Caki2 (cell line): Measurements from ENCODE around the gene FBXL15. TPM values are rescaled to one million over a fixed set of nuclear protein-coding genes. Genes with fewer than 3 reads are reported as not detected.

Experiments
- DNase-seq: peaks from one replicate; pipeline ENCODE4 v3.0.0-alpha.2; 2015; ENCODE audit warnings: low read depth
- in situ Hi-C: cut with HindIII; loops from 2 replicates; pipeline ENCODE4 v1.10.0; 2016; ENCODE audit warnings: low sequenced_read_pairs, low pct_unique_long_range_greater_than_20kb, mixed read lengths
- total RNA-seq: library from RNA; depleted of rRNA; stranded (reverse); fragments of >200 nt; shearing (Covaris generic); gene quantifications from 2 replicates; pipeline ENCODE4 v1.2.3, GENCODE V29; 2014; ENCODE audit warnings: low replicate concordance

FBXL15 gene
- total RNA-seq, 1 experiment from 2014 or later = 28.2 TPM

- in situ Hi-C loops = no loop called here
- DNase-seq = no peak
These were observed 12.4 kb upstream of the FBXL15 start for GRCh38 chr10:102408131-102408727.

- DNase-seq = peak; percentile 21
- in situ Hi-C loops = no loop called here
These were observed 11.7 kb upstream of the FBXL15 start for GRCh38 chr10:102408728-102409603.

GRCh38 chr10:102409604-102410428 is 10.8 kb upstream of the FBXL15 start:
- no peak for DNase-seq
- in situ Hi-C loops = no loop called here

- in situ Hi-C loops = no loop called here
- DNase-seq = no peak
These were observed 10.1 kb upstream of the FBXL15 start for GRCh38 chr10:102410429-102411073.

- in situ Hi-C loops = no loop called here
- DNase-seq = no peak
These were observed 9.0 kb upstream of the FBXL15 start for GRCh38 chr10:102411341-102412255.

- DNase-seq = no peak
- in situ Hi-C loops = no loop called here
These were observed 8.3 kb upstream of the FBXL15 start for GRCh38 chr10:102412293-102412692.

- peak; percentile 22 for DNase-seq
- in situ Hi-C loops = no loop called here
These were observed 7.5 kb upstream of the FBXL15 start for GRCh38 chr10:102413053-102413705.

- in situ Hi-C loops = no loop called here
- DNase-seq = no peak
These were observed 6.7 kb upstream of the FBXL15 start for GRCh38 chr10:102413806-102414561.

GRCh38 chr10:102414749-102415148 is 5.9 kb upstream of the FBXL15 start:
- in situ Hi-C loops = no loop called here
- no peak for DNase-seq

GRCh38 chr10:102416283-102416682 is 4.4 kb upstream of the FBXL15 start:
- in situ Hi-C loops = no loop called here
- no peak for DNase-seq

GRCh38 chr10:102416695-102417094 is 3.9 kb upstream of the FBXL15 start:
- in situ Hi-C loops = no loop called here
- no peak for DNase-seq

GRCh38 chr10:102418622-102419268 is 1.9 kb upstream of the FBXL15 start, which contains the start of gene PSD:
PSD (minus strand) TSS chr10:102418785; CDS start chr10:102417038, 1,747 bp downstream.
- DNase-seq = no peak
- in situ Hi-C loops = no loop called here

GRCh38 chr10:102419269-102420180 is 1.1 kb upstream of the FBXL15 start:
- in situ Hi-C loops = no loop called here
- peak; percentile 52 for DNase-seq

GRCh38 chr10:102420181-102420713 is 389 bp upstream of the FBXL15 start:
- in situ Hi-C loops = no loop called here
- no peak for DNase-seq

GRCh38 chr10:102421507-102421756 is 796 bp downstream of the FBXL15 start:
- in situ Hi-C loops = no loop called here
- DNase-seq = peak; percentile 21
